GM12872 (cell line): ENCODE measurements around the gene TMEM175.

Experiments
- TF ChIP-seq, protein P1 (sequence below): IDR thresholded peaks from 3 replicates; pipeline ENCODE4 v1.5.1; 2011; ENCODE audit warnings: low read depth, mild to moderate bottlenecking, low read length, moderate library complexity; ENCODE audit not compliant: insufficient read depth

The TMEM175 gene

DNA sequence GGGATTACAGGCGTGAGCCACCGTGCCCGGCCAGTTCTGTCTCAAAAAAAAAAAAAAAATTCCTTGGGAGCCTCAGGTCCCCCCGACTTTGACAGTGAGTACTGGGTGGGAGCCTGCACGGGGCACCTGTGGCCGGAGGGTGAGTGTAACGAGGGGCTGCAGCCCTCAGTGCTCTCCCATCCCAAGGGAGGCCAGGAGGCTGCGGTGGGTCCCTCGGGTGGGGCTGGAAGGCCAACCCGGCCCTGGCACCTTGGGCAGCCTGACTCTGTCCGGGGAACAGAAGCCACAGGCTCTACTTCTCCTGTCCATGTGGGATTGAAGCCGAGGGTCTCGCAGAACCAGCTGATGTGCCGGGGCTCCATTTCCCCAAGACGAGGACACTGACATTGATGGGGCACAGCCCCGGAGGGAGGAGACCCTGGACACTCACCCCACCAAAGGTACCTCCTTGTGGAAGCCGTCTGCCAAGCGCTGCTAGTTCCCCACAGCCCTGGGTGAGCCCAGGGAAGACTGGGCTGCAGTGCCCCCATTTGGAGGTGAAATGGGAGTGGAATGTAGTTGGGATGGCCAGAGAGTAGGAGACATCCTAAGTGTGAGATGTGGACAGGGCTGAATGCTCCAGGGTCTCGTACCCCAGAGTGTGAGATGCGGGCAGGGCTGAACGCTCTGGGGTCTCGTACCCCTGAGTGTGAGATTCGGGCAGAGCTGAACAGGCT, 63.2 kb downstream of the TMEM175 start:
- TF ChIP-seq, protein P1, sequence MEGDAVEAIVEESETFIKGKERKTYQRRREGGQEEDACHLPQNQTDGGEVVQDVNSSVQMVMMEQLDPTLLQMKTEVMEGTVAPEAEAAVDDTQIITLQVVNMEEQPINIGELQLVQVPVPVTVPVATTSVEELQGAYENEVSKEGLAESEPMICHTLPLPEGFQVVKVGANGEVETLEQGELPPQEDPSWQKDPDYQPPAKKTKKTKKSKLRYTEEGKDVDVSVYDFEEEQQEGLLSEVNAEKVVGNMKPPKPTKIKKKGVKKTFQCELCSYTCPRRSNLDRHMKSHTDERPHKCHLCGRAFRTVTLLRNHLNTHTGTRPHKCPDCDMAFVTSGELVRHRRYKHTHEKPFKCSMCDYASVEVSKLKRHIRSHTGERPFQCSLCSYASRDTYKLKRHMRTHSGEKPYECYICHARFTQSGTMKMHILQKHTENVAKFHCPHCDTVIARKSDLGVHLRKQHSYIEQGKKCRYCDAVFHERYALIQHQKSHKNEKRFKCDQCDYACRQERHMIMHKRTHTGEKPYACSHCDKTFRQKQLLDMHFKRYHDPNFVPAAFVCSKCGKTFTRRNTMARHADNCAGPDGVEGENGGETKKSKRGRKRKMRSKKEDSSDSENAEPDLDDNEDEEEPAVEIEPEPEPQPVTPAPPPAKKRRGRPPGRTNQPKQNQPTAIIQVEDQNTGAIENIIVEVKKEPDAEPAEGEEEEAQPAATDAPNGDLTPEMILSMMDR = no peak

DNA sequence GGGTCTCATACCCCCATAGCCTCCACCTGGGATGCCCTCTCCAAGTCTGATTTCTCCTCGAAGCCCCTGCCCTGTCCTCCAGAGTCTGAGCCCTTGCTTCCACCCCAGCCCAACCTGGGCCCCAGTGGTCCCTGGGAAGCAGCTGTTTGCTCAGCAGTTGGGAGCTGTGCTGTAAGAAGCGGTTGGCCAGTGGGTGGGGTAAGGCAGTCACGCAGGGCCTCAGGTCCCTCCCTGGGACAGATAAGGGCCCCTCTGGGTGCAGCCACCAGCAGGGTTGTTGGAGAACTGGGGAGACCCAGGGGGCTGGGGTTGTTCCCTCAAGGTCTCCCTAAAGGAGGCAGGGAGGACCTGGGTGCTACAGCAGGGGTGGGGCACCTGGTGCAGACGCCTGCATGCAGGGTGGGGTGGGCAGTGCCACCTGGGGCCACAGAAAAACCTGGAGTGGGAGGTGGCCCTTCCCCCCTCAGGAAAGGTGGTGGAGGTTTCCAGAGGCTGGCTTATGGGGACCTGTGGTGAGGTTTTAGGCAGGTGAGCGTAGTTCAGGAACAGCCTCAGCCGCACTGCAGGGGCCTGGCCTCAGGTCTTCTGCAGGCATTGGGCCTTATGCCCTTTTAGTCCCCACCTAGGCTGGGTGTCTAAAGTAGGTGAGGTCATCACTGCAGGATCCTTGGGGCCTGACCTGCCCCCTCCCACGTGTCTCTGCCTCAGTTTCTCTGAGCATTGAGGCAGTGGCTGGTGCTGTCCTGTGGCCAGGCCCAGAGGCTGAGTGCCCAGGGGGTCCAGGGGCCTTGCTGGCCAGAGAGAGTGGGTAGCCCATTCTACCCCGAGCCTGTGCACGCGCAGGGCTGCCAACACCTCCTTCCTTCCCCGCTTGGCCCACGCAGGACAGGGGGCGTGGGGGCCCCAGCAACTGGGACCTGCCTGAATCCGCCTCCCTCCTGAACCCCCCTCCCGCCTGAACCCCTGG, 64.1 kb downstream of the TMEM175 start:
- TF ChIP-seq, protein P1 = no peak

DNA sequence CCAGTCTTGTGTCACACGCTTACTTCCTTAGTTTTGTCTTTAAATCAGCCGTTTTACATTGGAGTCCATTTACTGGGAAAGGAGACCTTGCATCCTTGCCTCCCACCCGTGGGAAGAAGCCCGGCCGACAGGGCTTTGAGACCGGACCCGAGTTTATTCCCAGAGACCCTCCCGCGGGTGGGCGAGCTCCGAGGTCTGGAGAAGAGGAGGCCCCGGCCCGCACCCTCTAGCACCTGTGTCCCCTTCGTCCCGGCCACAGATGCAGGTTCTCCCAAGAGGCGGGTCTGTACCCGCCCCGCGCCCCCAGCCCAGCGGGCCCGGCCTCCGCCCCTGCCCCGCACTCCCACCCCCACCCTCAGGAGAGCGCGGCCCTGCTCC, 64.7 kb downstream of the TMEM175 start:
- TF ChIP-seq, protein P1 = no peak

DNA sequence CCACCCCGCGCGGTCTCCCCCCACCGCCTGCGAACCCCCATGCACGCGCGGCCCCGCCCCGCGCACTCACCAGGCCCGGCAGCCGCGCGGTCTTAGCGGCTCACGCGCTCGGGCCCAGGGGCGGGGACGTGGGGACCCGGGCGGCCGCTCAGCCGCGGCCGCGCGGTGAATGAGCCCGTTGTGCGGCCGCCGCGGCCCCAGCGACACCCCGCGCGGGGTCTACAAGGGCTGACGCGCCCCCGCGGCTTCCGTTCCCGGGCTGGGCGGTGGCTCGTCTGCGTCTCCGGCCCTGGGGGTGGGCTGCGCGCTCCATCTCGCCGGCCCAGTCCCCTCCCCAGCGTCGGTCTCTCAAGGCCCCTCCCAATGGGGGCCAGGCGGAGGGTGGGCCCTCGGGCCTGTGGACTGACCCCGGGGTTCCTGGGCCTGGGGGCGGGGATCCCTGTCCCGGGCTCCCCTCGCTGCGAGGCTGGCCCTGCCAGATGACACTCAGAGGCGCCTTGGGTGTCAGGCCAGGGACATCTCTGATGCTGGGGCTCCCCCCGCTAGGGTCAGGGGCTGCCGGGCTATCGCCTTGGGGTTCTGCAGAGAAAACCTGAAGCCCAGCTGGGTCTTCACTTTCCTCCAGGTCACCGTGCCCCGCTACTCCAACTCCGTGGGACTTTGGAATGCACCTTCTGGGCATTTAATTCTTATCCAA, 65.3 kb downstream of the TMEM175 start:
- TF ChIP-seq, protein P1 = no peak

DNA sequence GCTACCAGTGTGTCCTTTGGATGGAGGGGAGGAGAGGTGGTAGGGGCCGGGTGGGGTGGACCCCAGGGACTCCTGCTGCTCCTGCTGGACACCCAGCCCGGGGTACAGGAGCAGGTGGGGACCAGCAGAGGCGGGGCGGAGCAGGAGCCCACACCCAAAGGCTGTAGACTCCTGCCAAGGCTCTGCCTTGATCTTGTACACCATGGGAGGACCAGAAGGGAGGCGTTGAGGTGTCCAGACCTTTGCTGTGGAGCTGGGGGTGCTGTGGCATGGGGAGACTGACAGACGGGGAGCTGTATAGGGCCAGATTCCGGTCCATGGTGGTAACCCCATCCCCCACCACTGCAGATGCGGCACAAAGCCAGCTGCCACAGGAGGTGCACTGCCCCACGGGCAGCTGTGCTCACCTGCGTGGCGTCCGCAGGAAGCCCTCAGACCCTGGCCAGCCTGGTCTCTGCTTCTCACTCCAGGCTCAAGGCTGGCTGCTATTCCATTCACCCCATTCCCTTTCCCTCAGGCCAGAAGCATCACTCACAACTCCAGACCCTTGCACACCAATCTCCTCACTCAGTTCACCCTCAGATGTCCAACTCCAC, 65.9 kb downstream of the TMEM175 start:
- TF ChIP-seq, protein P1 = no peak

DNA sequence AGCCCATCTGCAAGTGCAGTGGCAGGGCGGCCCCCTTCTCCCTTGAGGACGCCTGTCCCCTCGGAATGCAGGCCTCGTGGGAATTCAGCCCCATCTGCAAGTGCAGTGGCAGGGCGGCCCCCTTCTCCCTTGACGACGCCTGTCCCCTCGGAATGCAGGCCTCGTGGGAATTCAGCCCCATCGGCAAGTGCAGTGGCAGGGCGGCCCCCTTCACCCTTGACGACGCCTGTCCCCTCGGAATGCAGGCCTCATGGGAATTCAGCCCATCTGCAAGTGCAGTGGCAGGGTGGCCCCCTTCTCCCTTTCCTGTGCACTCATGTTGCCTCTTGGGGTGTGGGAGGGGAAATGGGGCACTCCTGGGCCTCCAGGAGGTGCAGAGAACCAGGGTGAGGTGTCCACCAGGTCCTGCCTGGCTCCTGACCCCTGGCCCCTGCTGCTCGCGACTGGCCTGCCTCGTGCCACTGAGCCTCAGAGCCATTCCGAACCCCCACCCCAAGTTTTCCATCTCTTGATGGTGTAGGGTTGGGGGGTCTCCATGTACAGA, 67.7 kb downstream of the TMEM175 start:
- TF ChIP-seq, protein P1 = no peak
